WTC11 (cell line): ENCODE measurements around the gene FAM193B. TPM values are rescaled to one million over a fixed set of nuclear protein-coding genes. Genes with fewer than 3 reads are reported as not detected.
A peak's percentile ranks its signal among the peaks of the same experiment; 100 is the strongest.
"Not testable (repeated sequence)": the region's sequence is repeated elsewhere in the genome, so short reads cannot be mapped to it uniquely, and the experiment has no call there.

Experiments used
- ATAC-seq: fragments of 200-7000 bp; cut with Tn5 transposase; 2 replicates; pipeline ENCODE4 v1.10.0; 2021; ENCODE audit warnings: mild to moderate bottlenecking, moderate library complexity
- CTCF ChIA-PET: fragments of 300-600 bp; sonication (Branson Sonifier 250); formaldehyde crosslinking; loops from one replicate; lab custom pipeline; 2021; ENCODE audit warnings: antibody characterized with exemption; lab: Charles Lee
- POLR2A ChIA-PET: fragments of 350-600 bp; sonication (Branson Sonifier 250); formaldehyde crosslinking; loops from one replicate; lab custom pipeline; 2021; ENCODE audit warnings: antibody characterized with exemption; lab: Charles Lee
- DNase-seq: peaks from one replicate; pipeline ENCODE4 v3.0.0; 2021; ENCODE audit warnings: low spot score
- H3K27ac Mint-ChIP-seq: 2 replicates; pipeline ENCODE4 v1.8.0; 2021; ENCODE audit warnings: mixed read lengths
- H3K27me3 Mint-ChIP-seq: 2 replicates; pipeline ENCODE4 v1.8.0; 2021; ENCODE audit warnings: low read depth, mild to moderate bottlenecking, moderate library complexity, mixed read lengths
- H3K36me3 Mint-ChIP-seq: 2 replicates; pipeline ENCODE4 v1.8.0; 2021; ENCODE audit warnings: mixed read lengths
- H3K4me1 Mint-ChIP-seq: 2 replicates; pipeline ENCODE4 v1.8.0; 2022; ENCODE audit warnings: mixed read lengths
- H3K4me3 Mint-ChIP-seq: 2 replicates; pipeline ENCODE4 v1.8.0; 2021; ENCODE audit warnings: mild to moderate bottlenecking, moderate library complexity, mixed read lengths
- H3K9me3 Mint-ChIP-seq: 2 replicates; pipeline ENCODE4 v1.8.0; 2021; ENCODE audit warnings: mixed read lengths
- FOXP1 ChIP-seq: sonication (generic); formaldehyde crosslinking; IDR thresholded peaks from 2 replicates; pipeline ENCODE4 v1.8.0; 2022; ENCODE audit warnings: missing genetic modification reagents, mild to moderate bottlenecking, moderate library complexity, borderline replicate concordance
- IRF2 ChIP-seq: sonication (generic); formaldehyde crosslinking; IDR thresholded peaks from 2 replicates; pipeline ENCODE4 v1.8.0; 2022; ENCODE audit warnings: low read depth, missing genetic modification reagents, borderline replicate concordance
- MYBL2 ChIP-seq: sonication (generic); formaldehyde crosslinking; IDR thresholded peaks from 2 replicates; pipeline ENCODE4 v1.8.1; 2023; ENCODE audit warnings: mild to moderate bottlenecking, moderate library complexity, missing genetic modification reagents
- NFATC4 ChIP-seq: fragments of 250-450 bp; sonication (Bioruptor Pico); IDR thresholded peaks from 2 replicates; pipeline ENCODE4 v1.9.0; 2021; ENCODE audit warnings: mild to moderate bottlenecking
- OVOL2 ChIP-seq: fragments of 250-450 bp; sonication (Bioruptor Pico); IDR thresholded peaks from 2 replicates; pipeline ENCODE4 v1.9.0; 2021; ENCODE audit warnings: mild to moderate bottlenecking, borderline replicate concordance
- total RNA-seq: library from RNA; stranded (reverse); gene quantifications from 3 replicates; pipeline ENCODE4 v1.2.3, GENCODE V29; 2021
- TF ChIP-seq, protein P1 (sequence below): fragments of 250-450 bp; sonication (Bioruptor Pico); IDR thresholded peaks from 2 replicates; pipeline ENCODE4 v1.8.0; 2021; ENCODE audit warnings: mild to moderate bottlenecking
- TF ChIP-seq, protein P2 (sequence below): fragments of 250-450 bp; sonication (Bioruptor Pico); IDR thresholded peaks from 2 replicates; pipeline ENCODE4 v2.1.2; 2022; ENCODE audit warnings: mild to moderate bottlenecking, moderate library complexity
- TF ChIP-seq, protein P3 (sequence below): sonication (generic); formaldehyde crosslinking; IDR thresholded peaks from 2 replicates; pipeline ENCODE4 v1.8.1; 2022; ENCODE audit warnings: missing genetic modification reagents, borderline replicate concordance
- TF ChIP-seq, protein P4 (sequence below): sonication (generic); formaldehyde crosslinking; IDR thresholded peaks from 2 replicates; pipeline ENCODE4 v1.8.1; 2023; ENCODE audit warnings: mild to moderate bottlenecking, missing genetic modification reagents
- TF ChIP-seq, protein P5 (sequence below): sonication (generic); formaldehyde crosslinking; IDR thresholded peaks from 2 replicates; pipeline ENCODE4 v1.8.1; 2022; ENCODE audit warnings: mild to moderate bottlenecking, missing genetic modification reagents, moderate library complexity, borderline replicate concordance

FAM193B gene
- total RNA-seq, 1 experiment from 2014 or later: 101 TPM

DNA sequence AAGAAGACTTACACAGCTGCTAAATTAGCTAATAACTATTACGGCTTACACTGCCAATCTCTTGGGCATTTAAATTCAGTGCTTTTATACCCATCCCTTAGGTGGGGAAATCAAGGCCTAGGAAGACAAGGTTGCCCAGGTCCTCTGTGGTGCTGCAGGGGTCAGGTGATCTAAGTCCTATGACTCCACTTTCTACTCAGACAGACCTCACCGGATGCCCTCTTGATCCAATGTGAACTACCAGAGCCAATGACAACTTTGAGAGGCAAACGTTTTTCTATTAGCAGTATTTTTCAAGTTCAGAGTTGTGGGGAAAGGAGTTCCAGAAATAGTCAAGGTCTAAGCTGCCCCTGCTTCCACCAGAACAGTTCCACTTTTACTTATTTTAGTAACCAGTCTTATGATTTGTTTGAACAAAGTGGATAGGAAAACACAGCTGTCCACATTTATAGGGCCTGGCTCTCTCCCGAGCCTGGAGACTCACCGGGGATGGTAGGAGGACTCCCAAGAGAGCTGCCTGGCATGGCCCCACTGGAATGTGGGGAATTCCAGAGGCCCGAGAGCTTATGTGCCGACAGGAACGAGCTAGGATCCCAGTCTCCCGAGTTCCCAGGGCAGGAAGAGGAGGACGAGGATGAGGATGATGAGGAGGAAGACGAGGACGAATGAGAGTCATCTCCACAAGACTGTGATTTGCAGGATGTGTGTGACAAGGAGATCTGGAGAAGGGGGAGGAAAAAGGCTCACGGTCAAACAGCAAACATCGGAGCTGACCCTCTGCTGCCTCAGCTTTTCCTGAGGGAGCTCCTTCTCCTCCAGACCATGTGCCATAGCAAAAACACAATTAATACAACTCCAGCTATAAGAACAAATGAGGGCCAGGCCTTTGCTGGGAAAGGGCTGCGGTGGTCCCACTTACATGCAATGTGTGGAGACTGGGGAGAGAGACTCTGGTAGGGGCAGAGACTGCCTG, 16.7 kb downstream of the FAM193B start (continued):
- TF ChIP-seq, protein P1, sequence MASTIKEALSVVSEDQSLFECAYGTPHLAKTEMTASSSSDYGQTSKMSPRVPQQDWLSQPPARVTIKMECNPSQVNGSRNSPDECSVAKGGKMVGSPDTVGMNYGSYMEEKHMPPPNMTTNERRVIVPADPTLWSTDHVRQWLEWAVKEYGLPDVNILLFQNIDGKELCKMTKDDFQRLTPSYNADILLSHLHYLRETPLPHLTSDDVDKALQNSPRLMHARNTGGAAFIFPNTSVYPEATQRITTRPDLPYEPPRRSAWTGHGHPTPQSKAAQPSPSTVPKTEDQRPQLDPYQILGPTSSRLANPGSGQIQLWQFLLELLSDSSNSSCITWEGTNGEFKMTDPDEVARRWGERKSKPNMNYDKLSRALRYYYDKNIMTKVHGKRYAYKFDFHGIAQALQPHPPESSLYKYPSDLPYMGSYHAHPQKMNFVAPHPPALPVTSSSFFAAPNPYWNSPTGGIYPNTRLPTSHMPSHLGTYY (CRISPR knock-in tag): no peak
- TF ChIP-seq, protein P2, sequence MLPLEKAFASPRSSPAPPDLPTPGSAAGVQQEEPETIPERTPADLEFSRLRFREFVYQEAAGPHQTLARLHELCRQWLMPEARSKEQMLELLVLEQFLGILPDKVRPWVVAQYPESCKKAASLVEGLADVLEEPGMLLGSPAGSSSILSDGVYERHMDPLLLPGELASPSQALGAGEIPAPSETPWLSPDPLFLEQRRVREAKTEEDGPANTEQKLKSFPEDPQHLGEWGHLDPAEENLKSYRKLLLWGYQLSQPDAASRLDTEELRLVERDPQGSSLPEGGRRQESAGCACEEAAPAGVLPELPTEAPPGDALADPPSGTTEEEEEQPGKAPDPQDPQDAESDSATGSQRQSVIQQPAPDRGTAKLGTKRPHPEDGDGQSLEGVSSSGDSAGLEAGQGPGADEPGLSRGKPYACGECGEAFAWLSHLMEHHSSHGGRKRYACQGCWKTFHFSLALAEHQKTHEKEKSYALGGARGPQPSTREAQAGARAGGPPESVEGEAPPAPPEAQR (CRISPR knock-in tag): no peak

DNA sequence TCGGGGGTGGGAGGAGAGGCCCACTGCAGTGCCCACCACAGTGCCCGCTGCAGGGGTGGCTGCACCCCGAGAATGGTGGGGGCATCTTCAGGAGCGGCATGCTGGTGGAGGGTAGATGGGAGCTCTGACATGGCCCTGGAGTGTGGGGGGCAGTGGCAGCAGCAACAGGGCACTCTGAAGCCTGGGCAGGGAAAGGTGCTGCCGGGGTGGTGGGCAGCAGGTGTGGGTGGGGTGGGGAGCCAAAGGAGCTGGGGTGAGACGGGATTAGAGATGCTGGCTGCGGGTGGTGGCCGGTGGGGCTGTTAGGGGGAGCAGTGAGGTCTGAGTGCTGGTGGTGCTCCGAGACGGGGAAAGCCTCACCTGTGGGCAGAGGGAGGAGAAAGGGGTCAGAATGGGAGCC, 18.0 kb downstream of the FAM193B start:
- no peak overlapping the region for H3K4me3 Mint-ChIP-seq
- no peaks in the 10 kb centered on the region for H3K4me1 Mint-ChIP-seq
- no peaks in the 10 kb centered on the region for H3K9me3 Mint-ChIP-seq
- DNase-seq: no peak
- TF ChIP-seq, protein P3, sequence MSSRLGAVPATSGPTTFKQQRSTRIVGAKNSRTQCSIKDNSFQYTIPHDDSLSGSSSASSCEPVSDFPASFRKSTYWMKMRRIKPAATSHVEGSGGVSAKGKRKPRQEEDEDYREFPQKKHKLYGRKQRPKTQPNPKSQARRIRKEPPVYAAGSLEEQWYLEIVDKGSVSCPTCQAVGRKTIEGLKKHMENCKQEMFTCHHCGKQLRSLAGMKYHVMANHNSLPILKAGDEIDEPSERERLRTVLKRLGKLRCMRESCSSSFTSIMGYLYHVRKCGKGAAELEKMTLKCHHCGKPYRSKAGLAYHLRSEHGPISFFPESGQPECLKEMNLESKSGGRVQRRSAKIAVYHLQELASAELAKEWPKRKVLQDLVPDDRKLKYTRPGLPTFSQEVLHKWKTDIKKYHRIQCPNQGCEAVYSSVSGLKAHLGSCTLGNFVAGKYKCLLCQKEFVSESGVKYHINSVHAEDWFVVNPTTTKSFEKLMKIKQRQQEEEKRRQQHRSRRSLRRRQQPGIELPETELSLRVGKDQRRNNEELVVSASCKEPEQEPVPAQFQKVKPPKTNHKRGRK: no peak
- TF ChIP-seq FOXP1 (CRISPR knock-in tag): no peak
- no peak for ATAC-seq
- POLR2A ChIA-PET: no interaction called here
- no peaks in the 10 kb centered on the region for H3K27me3 Mint-ChIP-seq
- CTCF ChIA-PET: interaction anchor here (0.7 kb wide), 1 partner anchor 15 kb away, joined by 3 read pairs; no protein-coding TSS in a partner anchor
- H3K36me3 Mint-ChIP-seq: peaks cover 36% of the 10 kb centered on the region
- no peak overlapping the region for H3K27ac Mint-ChIP-seq

DNA sequence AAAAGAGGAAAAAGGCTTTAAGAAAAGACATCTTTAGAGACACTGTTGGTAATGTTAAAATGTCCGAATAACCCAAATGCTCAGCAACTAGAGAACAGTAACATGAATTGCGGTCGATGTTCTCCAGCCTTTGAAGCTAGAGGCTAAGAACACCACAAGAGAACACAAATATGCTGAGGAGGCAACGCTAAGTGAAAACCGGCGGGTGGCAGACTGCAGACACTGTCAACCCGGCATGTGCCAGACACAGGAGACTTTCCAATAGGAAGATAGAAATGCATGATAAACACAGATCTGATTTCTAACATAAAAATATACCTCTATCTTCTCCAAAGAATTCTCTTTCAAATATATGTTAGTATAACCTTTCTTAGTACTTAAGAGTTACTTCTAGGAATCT, 19.2 kb downstream of the FAM193B start:
- H3K36me3 Mint-ChIP-seq: peaks cover 41% of the 10 kb centered on the region
- no peak for ATAC-seq
- H3K9me3 Mint-ChIP-seq: no peaks in the 10 kb centered on the region
- H3K27me3 Mint-ChIP-seq: no peaks in the 10 kb centered on the region
- no peaks in the 10 kb centered on the region for H3K4me1 Mint-ChIP-seq
- no peak for DNase-seq
- CTCF ChIA-PET: interaction anchor here (1.8 kb wide), 1 partner anchor 34 kb away, joined by 8 read pairs; no protein-coding TSS in a partner anchor
- TF ChIP-seq NFATC4 (CRISPR knock-in tag) (no peak), MYBL2 (CRISPR knock-in tag) (no peak)
- TF ChIP-seq, all 79 proteins: peak for 0
- Mint-ChIP-seq H3K4me3 (no peak overlapping the region), H3K27ac (peak overlapping the region; percentile 64; the same call in 1 of the 2 replicates)
- POLR2A ChIA-PET: no interaction called here

DNA sequence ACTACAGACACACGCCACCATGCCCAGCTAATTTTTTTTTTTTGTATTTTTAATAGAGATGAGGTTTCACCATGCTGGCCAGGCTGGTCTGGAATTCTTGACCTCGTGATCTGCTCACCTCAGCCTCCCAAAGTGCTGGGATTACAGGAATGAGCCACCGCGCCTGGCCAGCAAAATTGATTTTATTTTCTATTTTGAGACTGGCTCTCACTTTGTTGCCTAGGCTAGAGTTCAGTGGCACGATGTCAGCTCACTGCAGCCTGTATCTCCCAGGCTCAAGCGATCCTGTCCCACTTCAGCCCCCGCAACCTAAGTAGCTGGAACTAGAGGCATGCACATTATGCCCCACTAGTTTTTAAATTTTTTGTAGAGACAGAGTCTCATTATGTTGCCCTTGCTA, 19.9 kb downstream of the FAM193B start:
- H3K27me3 Mint-ChIP-seq, ATAC-seq, H3K9me3 Mint-ChIP-seq, DNase-seq, H3K4me1 Mint-ChIP-seq, H3K27ac Mint-ChIP-seq, H3K4me3 Mint-ChIP-seq, POLR2A ChIA-PET: not testable (repeated sequence)
- H3K36me3 Mint-ChIP-seq: peaks cover 44% of the 10 kb centered on the region
- CTCF ChIA-PET: interaction anchor here (1.8 kb wide), 1 partner anchor 34 kb away, joined by 8 read pairs; no protein-coding TSS in a partner anchor

DNA sequence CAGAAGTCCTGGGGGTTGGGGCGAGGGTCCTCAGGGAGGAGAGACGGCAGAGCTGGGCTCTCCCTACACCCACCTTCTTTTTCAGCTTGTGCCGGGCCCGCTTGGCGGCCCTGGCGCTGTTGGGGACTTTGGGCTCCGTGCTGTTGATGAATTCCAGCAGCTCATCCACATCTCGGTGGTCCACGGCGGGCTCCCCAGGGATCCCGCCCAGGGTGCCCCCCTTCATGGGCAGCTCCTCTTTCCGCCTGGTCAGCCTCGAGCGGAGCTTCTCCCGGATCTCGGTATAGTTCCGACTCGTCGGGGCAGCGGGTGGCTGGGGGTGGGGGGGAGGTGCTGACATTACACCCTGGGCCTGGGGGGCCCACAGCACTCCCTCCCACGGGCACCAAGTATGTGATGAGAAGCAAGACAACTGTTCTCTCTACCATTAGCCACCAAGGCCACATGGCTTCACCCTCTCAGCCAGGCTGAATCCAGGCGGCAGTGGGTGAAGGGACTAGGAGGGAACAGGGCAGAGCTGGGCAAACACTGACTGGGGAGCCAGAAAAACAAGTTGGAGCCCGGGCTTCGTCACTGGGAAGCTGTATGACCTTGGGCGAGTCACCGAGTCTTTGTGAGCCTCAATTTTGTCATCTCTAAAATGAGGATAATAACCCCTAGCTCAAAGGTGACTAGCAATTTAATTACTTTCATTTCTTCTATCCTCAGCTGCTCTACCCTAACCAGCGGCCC, 23.0 kb downstream of the FAM193B start:
- Mint-ChIP-seq H3K36me3 (peaks cover 28% of the 10 kb centered on the region), H3K27ac (no peak overlapping the region)
- POLR2A ChIA-PET: no interaction called here
- TF ChIP-seq, protein P3: no peak
- TF ChIP-seq, protein P4, sequence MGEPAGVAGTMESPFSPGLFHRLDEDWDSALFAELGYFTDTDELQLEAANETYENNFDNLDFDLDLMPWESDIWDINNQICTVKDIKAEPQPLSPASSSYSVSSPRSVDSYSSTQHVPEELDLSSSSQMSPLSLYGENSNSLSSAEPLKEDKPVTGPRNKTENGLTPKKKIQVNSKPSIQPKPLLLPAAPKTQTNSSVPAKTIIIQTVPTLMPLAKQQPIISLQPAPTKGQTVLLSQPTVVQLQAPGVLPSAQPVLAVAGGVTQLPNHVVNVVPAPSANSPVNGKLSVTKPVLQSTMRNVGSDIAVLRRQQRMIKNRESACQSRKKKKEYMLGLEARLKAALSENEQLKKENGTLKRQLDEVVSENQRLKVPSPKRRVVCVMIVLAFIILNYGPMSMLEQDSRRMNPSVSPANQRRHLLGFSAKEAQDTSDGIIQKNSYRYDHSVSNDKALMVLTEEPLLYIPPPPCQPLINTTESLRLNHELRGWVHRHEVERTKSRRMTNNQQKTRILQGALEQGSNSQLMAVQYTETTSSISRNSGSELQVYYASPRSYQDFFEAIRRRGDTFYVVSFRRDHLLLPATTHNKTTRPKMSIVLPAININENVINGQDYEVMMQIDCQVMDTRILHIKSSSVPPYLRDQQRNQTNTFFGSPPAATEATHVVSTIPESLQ (CRISPR knock-in tag): no peak
- TF ChIP-seq OVOL2 (CRISPR knock-in tag) (no peak), IRF2 (CRISPR knock-in tag) (no peak)
- TF ChIP-seq, protein P5, sequence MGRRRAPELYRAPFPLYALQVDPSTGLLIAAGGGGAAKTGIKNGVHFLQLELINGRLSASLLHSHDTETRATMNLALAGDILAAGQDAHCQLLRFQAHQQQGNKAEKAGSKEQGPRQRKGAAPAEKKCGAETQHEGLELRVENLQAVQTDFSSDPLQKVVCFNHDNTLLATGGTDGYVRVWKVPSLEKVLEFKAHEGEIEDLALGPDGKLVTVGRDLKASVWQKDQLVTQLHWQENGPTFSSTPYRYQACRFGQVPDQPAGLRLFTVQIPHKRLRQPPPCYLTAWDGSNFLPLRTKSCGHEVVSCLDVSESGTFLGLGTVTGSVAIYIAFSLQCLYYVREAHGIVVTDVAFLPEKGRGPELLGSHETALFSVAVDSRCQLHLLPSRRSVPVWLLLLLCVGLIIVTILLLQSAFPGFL (CRISPR knock-in tag): no peak

More for the DNA sequence above, 23.0 kb downstream of the FAM193B start:
- CTCF ChIA-PET: interaction anchor here (0.6 to 1.3 kb wide), 2 partner anchors 30 to 70 kb away, joined by 3 to 5 read pairs; no protein-coding TSS in a partner anchor
- H3K4me3 Mint-ChIP-seq: no peak overlapping the region
- DNase-seq (no peak), ATAC-seq (no peak)
- no peaks in the 10 kb centered on the region for H3K27me3 Mint-ChIP-seq
- no peaks in the 10 kb centered on the region for H3K9me3 Mint-ChIP-seq
- H3K4me1 Mint-ChIP-seq: no peaks in the 10 kb centered on the region
